Subcutaneous adipose tissue (tissue), 4 donors: ENCODE data around the gene GRIN3A. TPM values are rescaled to one million over a fixed set of nuclear protein-coding genes. Genes with fewer than 3 reads are reported as not detected.

Experiments
- total RNA-seq, 4 donors: library from RNA; depleted of rRNA; stranded (reverse); fragments of >200 nt; gene quantifications; one replicate each; pipeline ENCODE4 v1.1.0, GENCODE V29; 2016
- TF ChIP-seq, protein P1 (sequence below): fragments of 450-650 bp; IDR thresholded peaks from one replicate; pipeline ENCODE4 v1.5.1; 2016; ENCODE audit warnings: low read depth, mild to moderate bottlenecking, control low read depth, antibody characterized with exemption, moderate library complexity

Gene GRIN3A
- total RNA-seq, 4 donors from 2014 or later, result under 0.01 to 0.17 TPM; not detected in 2

DNA sequence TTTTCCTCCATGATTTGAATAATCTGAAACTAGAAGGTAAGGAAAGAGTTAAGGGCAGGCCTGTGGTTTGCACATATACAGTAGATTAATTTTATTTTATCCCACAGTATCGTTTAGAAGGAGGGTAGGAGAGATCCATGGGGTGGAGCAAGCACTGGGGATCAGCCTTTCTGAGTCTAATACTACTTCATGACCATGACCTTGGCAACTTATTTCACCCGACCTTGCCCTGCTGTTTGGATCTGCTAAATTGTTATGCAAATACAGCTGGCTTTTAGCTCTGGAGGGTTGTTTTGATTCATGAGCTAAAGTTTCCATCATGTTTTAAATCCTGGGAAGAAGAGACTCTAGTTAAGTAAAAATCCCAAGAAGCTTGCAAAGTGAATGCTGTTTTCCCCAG lies 864 bp upstream of the GRIN3A start:
- TF ChIP-seq, protein P1, sequence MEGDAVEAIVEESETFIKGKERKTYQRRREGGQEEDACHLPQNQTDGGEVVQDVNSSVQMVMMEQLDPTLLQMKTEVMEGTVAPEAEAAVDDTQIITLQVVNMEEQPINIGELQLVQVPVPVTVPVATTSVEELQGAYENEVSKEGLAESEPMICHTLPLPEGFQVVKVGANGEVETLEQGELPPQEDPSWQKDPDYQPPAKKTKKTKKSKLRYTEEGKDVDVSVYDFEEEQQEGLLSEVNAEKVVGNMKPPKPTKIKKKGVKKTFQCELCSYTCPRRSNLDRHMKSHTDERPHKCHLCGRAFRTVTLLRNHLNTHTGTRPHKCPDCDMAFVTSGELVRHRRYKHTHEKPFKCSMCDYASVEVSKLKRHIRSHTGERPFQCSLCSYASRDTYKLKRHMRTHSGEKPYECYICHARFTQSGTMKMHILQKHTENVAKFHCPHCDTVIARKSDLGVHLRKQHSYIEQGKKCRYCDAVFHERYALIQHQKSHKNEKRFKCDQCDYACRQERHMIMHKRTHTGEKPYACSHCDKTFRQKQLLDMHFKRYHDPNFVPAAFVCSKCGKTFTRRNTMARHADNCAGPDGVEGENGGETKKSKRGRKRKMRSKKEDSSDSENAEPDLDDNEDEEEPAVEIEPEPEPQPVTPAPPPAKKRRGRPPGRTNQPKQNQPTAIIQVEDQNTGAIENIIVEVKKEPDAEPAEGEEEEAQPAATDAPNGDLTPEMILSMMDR, result no peak

DNA sequence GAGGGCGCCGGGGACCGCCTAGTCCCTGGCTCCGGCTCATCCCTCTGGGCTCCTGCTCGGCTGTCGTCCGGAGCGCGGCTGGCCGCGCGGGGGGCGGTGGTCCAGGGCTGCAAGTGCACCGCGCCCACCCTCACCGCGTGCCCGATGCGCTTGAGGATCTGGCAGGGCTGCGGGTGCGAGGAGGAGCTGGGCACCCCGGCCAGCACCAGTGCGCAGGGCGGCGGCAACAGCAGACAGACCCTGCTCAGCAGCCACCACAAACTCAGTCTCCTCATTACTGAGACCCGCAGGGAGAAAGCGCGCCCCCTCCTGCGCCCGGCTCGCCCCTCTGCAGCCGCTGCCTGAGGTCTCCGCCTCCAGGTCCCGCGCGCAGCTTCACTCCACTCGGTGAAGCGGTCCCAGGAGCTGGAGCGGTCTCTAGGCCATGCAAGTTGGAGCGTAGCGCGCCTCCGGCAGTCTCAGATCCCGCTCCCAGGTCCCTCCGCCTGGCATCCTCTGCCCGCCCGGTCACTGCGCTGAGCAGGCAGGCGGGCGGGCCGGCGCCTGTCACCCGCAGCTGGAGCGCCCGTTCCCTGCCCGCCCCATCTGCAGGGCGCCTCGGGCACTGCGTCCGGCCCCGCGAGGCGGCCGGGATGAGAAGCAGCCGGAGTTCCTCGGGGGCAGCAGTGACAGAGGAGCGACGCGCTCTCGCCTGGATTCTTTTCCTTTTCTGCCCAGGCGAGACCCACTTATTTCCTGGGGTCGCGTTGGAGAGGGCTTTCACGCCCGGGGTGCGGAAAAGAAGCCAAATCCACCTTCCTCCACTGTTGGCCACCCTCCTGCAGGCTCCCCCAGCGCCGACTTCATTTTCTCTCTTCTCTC lies 512 bp downstream of the GRIN3A start:
- TF ChIP-seq, protein P1, result no peak

DNA sequence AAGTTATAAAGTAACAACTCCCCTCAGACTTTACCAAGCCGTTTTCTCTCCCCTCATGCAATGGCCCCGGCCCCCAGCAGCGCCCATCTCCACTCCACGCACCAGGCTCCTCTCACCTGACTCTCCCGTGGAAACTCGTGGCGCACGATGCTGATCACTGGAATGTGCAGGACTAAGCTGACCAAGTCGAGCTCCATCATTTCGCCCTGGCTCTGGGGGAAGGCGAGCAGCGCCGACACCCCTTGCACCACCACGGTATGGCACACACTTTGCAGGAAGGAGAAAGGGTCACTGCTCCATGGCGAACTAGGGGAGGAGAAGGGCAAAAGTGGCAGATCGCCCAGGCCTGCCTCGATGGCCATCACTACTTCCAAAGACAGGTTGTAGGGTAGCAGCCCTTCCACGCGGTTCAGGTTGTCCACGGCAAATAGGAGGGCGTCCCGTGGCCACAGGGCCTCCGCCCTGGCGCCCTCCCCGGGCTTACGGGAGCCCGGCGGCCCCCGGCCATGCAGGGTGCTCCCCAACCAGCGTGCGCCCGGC lies 1.2 kb downstream of the GRIN3A start:
- TF ChIP-seq, protein P1, result no peak

DNA sequence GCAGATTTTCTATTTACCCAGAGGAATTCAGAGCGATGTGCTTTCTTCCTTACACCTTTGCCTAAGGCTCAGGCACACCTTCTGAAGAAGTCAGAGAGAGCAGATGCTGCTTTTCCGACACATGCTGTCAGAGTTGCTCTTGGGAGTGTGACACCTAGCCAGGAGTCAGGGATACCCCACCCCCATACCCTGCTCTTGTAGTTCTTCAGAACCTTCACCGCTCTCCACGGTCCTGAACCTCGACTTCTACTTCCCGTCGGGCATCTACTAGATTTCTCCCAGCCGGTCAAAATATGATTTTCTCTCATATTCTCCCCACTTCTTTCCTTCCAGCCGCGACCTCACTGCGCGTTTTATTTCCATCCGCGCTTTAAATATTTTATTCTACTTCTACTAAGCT lies 1.7 kb downstream of the GRIN3A start:
- TF ChIP-seq, protein P1, result no peak

DNA sequence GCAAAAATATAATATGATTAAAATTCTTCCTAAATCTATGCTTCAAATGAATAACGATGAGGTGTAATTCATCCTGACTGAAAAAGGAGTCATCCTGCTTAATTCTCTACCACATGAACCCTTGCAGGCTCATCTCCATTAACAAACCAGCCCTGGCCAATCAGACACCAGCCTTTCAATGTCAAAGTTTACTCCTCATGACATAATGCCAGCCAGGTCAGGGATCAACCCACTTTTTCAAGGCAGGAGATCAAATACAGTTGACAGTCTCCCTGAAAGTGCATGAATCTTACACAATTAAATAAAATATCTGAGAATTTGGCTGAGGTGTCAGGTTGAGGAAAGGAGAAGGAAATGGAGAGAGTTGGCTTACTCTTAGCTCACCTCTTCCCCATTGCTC lies 7.0 kb downstream of the GRIN3A start:
- TF ChIP-seq, protein P1, result no peak

DNA sequence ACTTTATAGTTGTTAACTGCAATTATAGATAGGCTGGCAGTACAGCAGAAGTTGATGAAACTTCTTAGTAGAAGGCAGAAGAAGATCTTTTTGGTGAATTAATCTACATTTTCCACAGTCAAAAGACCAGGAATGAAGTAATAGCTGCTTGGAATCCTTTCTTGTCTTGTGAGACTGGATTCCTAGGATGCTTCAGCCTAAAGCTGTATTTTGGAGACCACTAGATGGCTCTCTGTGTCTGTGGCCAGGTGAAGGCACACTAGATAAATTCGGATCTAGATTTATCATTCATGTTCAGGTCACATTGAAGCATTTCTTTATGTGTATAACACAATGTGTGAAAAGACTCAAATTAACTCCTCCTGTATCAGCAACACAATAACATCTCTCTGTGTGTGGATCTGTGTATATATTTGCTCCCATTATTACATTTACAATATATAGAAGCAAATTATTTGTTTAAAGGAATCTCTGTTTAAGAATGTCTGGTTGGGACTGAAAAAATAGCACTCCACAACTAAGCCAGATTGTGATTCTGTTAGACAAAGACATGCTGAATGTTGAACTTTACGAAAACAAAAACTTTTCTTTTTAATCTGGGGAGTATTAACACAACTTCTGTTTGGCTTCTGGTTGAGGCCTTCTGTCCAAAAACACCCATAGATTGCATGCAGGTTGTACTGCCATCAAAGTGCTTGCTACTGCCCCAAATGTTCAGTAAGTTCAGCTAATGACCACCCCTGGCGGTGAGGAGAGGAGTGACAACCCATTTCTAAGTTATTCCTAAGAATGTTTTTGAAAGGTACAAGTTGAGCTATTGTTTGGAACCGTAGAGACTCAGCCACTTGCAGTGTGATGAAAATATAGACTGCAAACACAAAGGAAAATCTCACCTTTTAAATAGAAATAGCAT lies 10.6 kb downstream of the GRIN3A start:
- TF ChIP-seq, protein P1, result no peak

DNA sequence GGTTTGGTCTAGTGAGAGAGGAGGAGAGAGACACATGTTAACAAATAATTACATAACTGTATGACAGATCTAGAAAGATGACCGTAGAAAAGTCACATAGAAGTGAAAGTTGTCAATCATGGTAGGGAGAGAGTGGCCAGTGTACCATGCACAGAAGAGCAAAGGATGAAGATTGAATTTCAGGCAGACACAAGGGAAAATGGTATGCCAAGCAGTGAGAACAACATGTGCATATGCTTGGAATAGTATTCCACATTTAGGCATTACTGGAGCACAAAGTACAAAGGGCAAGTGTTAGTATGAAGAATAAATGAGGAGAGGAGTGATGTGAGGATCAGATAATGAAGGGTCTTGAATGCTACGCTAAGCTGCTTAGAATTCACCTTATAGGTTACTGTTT lies 20.3 kb downstream of the GRIN3A start:
- TF ChIP-seq, protein P1, result no peak
